Endothelial cell of umbilical vein (primary cell): ENCODE measurements around the gene MVB12B. TPM values are rescaled to one million over a fixed set of nuclear protein-coding genes. Genes with fewer than 3 reads are reported as not detected.

Source experiments
- BruUV-seq: library from RNA; stranded (reverse); fragments of 400-500 nt; replicated peaks from 2 replicates; lab custom pipeline; 2021; lab: Mats Ljungman, UMichigan
- CTCF ChIA-PET: fragments of 300-600, 350-600 bp; sonication (Branson Sonifier 250); formaldehyde crosslinking; loops from one replicate; lab custom pipeline; 2021; ENCODE audit warnings: antibody characterized with exemption, inconsistent platforms; lab: Charles Lee
- POLR2A ChIA-PET: fragments of 300-600, 350-600 bp; sonication (Branson Sonifier 250); formaldehyde crosslinking; loops from one replicate; lab custom pipeline; 2021; ENCODE audit warnings: antibody characterized with exemption, inconsistent platforms; lab: Charles Lee
- DNase-seq: peaks from one replicate; pipeline ENCODE4 v3.0.0-alpha.2; 2011; ENCODE audit warnings: low read depth, low spot score
- FAIRE-seq: peaks from 2 replicates; lab custom pipeline; 2011; peaks lifted over from hg19 to GRCh38; lab: Jason Lieb, UNC
- H2AFZ ChIP-seq: 2 replicates; pipeline ENCODE4 v1.6.0; 2012; ENCODE audit warnings: low read depth, low read length, control low read depth, inconsistent platforms
- H3K27ac ChIP-seq: 2 replicates; pipeline ENCODE4 v1.5.1; 2011; ENCODE audit warnings: low read depth, mild to moderate bottlenecking, control low read depth, low read length, moderate library complexity; ENCODE audit not compliant: insufficient read depth
- H3K27me3 ChIP-seq, 2 experiments: 2 replicates each; pipeline versions ENCODE4 v1.6.0 to v1.6.1; 2011; ENCODE audit warnings: low read length in 2 of 2, mixed read lengths in 1 of 2; ENCODE audit not compliant: control insufficient read depth in 2 of 2, insufficient read depth in 2 of 2
- H3K36me3 ChIP-seq, 2 experiments: 2 replicates in 1 of 2; 3 replicates in 1 of 2; pipeline ENCODE4 v1.5.1; 2011; ENCODE audit warnings: low read length in 2 of 2, mild to moderate bottlenecking in 1 of 2, moderate library complexity in 1 of 2; ENCODE audit not compliant: control insufficient read depth in 2 of 2, insufficient read depth in 2 of 2; ENCODE audit errors: extremely low read depth in 1 of 2
- H3K4me1 ChIP-seq: 3 replicates; pipeline ENCODE4 v1.5.1; 2011; ENCODE audit warnings: mild to moderate bottlenecking, low read length; ENCODE audit not compliant: control insufficient read depth, insufficient read depth; ENCODE audit errors: extremely low read depth
- H3K4me2 ChIP-seq: 2 replicates; pipeline ENCODE4 v1.6.1; 2011; ENCODE audit warnings: low read length, control low read depth, mixed read lengths; ENCODE audit not compliant: insufficient read depth
- H3K4me3 ChIP-seq, 3 experiments: fragments of 200-600 bp in 1 of 3; sonication (generic), shearing (Covaris generic) in 1 of 3; replicated peaks in 1 of 3; 2 replicates each; pipeline ENCODE4 v1.5.1; 2011 to 2016; ENCODE audit warnings: control low read depth in 3 of 3, low read length in 3 of 3, mild to moderate bottlenecking in 2 of 3, inconsistent platforms in 1 of 3, low read depth in 1 of 3, moderate library complexity in 1 of 3; ENCODE audit not compliant: insufficient read depth in 1 of 3
- H3K79me2 ChIP-seq: 2 replicates; pipeline ENCODE4 v1.6.0; 2012; ENCODE audit warnings: low read length, inconsistent platforms; ENCODE audit not compliant: control insufficient read depth, insufficient read depth
- H3K9ac ChIP-seq: replicated peaks from 2 replicates; pipeline ENCODE3; 2011; ENCODE audit warnings: low read length, control low read depth; ENCODE audit not compliant: insufficient read depth; ENCODE audit errors: extremely low read depth
- H3K9me1 ChIP-seq: replicated peaks from 3 replicates; pipeline ENCODE4 v1.6.0; 2011; ENCODE audit warnings: mild to moderate bottlenecking, low read length; ENCODE audit not compliant: control insufficient read depth, insufficient read depth; ENCODE audit errors: extremely low read depth
- H3K9me3 ChIP-seq: replicated peaks from 2 replicates; pipeline ENCODE4 v1.5.1; 2012; ENCODE audit warnings: low read length, inconsistent platforms; ENCODE audit not compliant: control insufficient read depth, insufficient read depth
- H4K20me1 ChIP-seq: replicated peaks from 2 replicates; pipeline ENCODE3; 2011; ENCODE audit warnings: mild to moderate bottlenecking, low read length; ENCODE audit not compliant: control insufficient read depth, insufficient read depth; ENCODE audit errors: extremely low read depth
- EZH2 ChIP-seq: IDR thresholded peaks from 2 replicates; pipeline ENCODE4 v1.6.1; 2012; ENCODE audit warnings: borderline replicate concordance, low read depth, mild to moderate bottlenecking, moderate library complexity, low read length, inconsistent platforms; ENCODE audit not compliant: severe bottlenecking
- FOS ChIP-seq: IDR thresholded peaks from 2 replicates; pipeline ENCODE4 v1.6.1; 2011; ENCODE audit warnings: mild to moderate bottlenecking, low read length, moderate library complexity, borderline replicate concordance; ENCODE audit not compliant: insufficient read depth
- GATA2 ChIP-seq: IDR thresholded peaks from 2 replicates; pipeline ENCODE4 v1.7.0; 2011; ENCODE audit warnings: low read depth, mild to moderate bottlenecking, moderate library complexity, mixed read lengths, low read length; ENCODE audit not compliant: insufficient read length, insufficient read depth
- JUN ChIP-seq: IDR thresholded peaks from 2 replicates; pipeline ENCODE4 v1.6.1; 2011; ENCODE audit warnings: borderline replicate concordance, low read depth; ENCODE audit not compliant: insufficient read length, insufficient read depth
- MYC ChIP-seq: IDR thresholded peaks from one replicate; pipeline ENCODE4 v1.6.1; 2011; ENCODE audit warnings: mild to moderate bottlenecking, low read depth, low read length
- POLR2A ChIP-seq: IDR thresholded peaks from 2 replicates; pipeline ENCODE4 v1.6.1; 2012; ENCODE audit warnings: low read depth, mild to moderate bottlenecking, control low read depth, low read length
- POLR2AphosphoS5 ChIP-seq: IDR thresholded peaks from 2 replicates; pipeline ENCODE4 v1.6.1; 2012; ENCODE audit warnings: low read depth, mild to moderate bottlenecking, control low read depth, low read length, moderate library complexity; ENCODE audit not compliant: insufficient read depth
- dilution Hi-C: fragments of 300-500 bp; cut with MboI; formaldehyde crosslinking; loops from one replicate; pipeline ENCODE4 v1.15.0; 2019; ENCODE audit warnings: low sequenced_read_pairs; ENCODE audit not compliant: extremely low pct_ligation_motif_present
- intact Hi-C: fragments of 100-400 bp; cut with micrococcal nuclease; formaldehyde crosslinking; loops from one replicate; pipeline ENCODE4 v1.10.0; 2022
- polyA plus RNA-seq, 4 experiments: library from polyadenylated mRNA; depleted of rRNA in 3 of 4; stranded (reverse) in 3 of 4; unstranded in 1 of 4; fragments of >200 nt; gene quantifications; 2 replicates each; pipeline versions ENCODE4 v1.2.1 to v1.2.3, GENCODE V29; 2011 to 2012; ENCODE audit warnings: missing spikeins in 1 of 4
- total RNA-seq: library from RNA; stranded (reverse); gene quantifications from 2 replicates; pipeline ENCODE4 v1.2.3, GENCODE V29; 2021
- TF ChIP-seq, protein P1 (sequence below), 2 donors: IDR thresholded peaks; 1 replicate in 1 of 2; 2 replicates in 1 of 2; pipeline ENCODE4 v1.5.1; 2011; ENCODE audit warnings: low read length in 2 of 2, mild to moderate bottlenecking in 2 of 2, moderate library complexity in 2 of 2, control low read depth in 1 of 2, inconsistent platforms in 1 of 2, low read depth in 1 of 2; ENCODE audit not compliant: insufficient read depth in 1 of 2; ENCODE audit errors: extremely low read depth in 1 of 2

Gene MVB12B
- total and polyA plus RNA-seq, 2 donors (not counting 3 experiments of a cell fraction or from before 2014, with no cell fraction given) = 6.6 to 17.3 TPM

DNA sequence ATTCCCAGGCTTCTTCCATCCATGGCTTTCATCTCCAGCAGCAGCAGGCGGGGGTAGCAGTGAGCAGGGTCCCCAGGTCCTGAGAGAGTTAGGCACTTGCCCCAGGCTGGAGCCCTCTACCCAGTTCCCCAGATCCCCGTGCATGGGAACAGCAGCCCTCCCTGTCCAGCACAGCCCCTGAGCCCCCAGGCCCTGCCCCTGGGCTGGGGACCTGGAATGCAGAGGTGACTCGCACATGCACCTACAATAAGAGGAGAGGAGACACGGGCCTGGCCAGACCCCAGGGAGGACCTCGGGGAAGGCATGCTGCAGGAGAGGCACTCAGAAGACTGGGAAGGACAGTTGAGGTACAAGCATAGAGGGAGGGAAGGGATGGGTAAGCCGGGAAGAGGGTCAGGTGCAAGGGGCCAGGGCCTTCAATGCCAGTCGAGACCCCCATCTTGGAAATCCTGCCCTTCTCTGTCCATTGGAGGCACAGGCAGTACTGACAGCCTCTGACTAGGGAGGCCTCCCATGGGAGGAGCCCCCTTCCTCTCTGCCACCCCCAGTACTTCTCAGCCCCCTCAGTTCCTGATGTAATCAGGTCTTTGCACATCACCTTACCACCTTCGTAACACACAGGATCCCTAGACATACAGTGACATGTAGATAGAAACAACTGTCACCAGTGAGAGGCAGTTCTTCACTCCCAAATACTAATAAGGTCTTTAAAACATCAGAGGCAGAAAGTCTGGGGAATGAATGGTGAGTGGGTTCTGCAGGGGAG, 151.8 kb downstream of the MVB12B start:
- no TSS peak for BruUV-seq
- H4K20me1 ChIP-seq = no peaks in the 10 kb centered on the region
- DNase-seq = no peak
- H3K4me2 ChIP-seq = no peak overlapping the region
- H3K4me3 ChIP-seq = no peak overlapping the region
- TF ChIP-seq EZH2 = no peak
- TF ChIP-seq POLR2AphosphoS5 = no peak
- TF ChIP-seq JUN = no peak
- TF ChIP-seq POLR2A = no peak
- no peak for TF ChIP-seq GATA2
- TF ChIP-seq FOS = no peak
- TF ChIP-seq, protein P1, sequence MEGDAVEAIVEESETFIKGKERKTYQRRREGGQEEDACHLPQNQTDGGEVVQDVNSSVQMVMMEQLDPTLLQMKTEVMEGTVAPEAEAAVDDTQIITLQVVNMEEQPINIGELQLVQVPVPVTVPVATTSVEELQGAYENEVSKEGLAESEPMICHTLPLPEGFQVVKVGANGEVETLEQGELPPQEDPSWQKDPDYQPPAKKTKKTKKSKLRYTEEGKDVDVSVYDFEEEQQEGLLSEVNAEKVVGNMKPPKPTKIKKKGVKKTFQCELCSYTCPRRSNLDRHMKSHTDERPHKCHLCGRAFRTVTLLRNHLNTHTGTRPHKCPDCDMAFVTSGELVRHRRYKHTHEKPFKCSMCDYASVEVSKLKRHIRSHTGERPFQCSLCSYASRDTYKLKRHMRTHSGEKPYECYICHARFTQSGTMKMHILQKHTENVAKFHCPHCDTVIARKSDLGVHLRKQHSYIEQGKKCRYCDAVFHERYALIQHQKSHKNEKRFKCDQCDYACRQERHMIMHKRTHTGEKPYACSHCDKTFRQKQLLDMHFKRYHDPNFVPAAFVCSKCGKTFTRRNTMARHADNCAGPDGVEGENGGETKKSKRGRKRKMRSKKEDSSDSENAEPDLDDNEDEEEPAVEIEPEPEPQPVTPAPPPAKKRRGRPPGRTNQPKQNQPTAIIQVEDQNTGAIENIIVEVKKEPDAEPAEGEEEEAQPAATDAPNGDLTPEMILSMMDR (IDR thresholded peaks at IDR 0.05; ENCODE audit: extremely low read depth in 1 of 2, insufficient read depth in 1 of 2, low read depth in 1 of 2, low read length in 2 of 2) = no peak
- TF ChIP-seq MYC = no peak
- no peaks in the 10 kb centered on the region for H3K9me3 ChIP-seq
- CTCF ChIA-PET = no interaction called here
- dilution Hi-C loops = no loop called here
- no peak for FAIRE-seq
- H3K79me2 ChIP-seq = no peaks in the 10 kb centered on the region
- H2AFZ ChIP-seq = no peak overlapping the region
- intact Hi-C loops = no loop called here
- H3K27me3 ChIP-seq = no peaks in the 10 kb centered on the region
- H3K27ac ChIP-seq = no peak overlapping the region
- POLR2A ChIA-PET = no interaction called here
- peaks cover 6% of the 10 kb centered on the region for H3K4me1 ChIP-seq
- H3K36me3 ChIP-seq = peaks cover 0 to under 1% of the 10 kb centered on the region in 2 experiments
- H3K9me1 ChIP-seq = no peaks in the 10 kb centered on the region
- no peak overlapping the region for H3K9ac ChIP-seq
